Cardiac muscle cell (in vitro differentiated cells and primary cell): ENCODE measurements around the gene TSPAN5. TPM values are rescaled to one million over a fixed set of nuclear protein-coding genes. Genes with fewer than 3 reads are reported as not detected.
A peak's percentile ranks its signal among the peaks of the same experiment; 100 is the strongest.

ENCODE experiments used
- DNase-seq, 2 donors: peaks; one replicate each; pipeline versions ENCODE4 v3.0.0 to v3.0.0-alpha.2; 2010 to 2017; ENCODE audit warnings: low read depth in 1 of 2, low spot score in 1 of 2
- H3K27ac ChIP-seq: fragments of 200-600 bp; sonication (generic); 2 replicates; pipeline ENCODE4 v1.5.1; 2016
- H3K27me3 ChIP-seq: fragments of 200-600 bp; sonication (generic); 2 replicates; pipeline ENCODE4 v1.6.0; 2016; ENCODE audit warnings: control low read depth
- H3K36me3 ChIP-seq: fragments of 200-600 bp; sonication (generic); 2 replicates; pipeline ENCODE4 v1.5.1; 2016; ENCODE audit warnings: control low read depth
- H3K4me1 ChIP-seq: fragments of 200-600 bp; sonication (generic); 2 replicates; pipeline ENCODE4 v1.8.1; 2017; ENCODE audit warnings: low read depth, mild to moderate bottlenecking, mixed run types
- H3K4me3 ChIP-seq: fragments of 200-600 bp; sonication (generic); 2 replicates; pipeline ENCODE4 v1.5.1; 2016; ENCODE audit warnings: mild to moderate bottlenecking
- H3K9me3 ChIP-seq: fragments of 200-600 bp; sonication (generic); 2 replicates; pipeline ENCODE4 v1.5.1; 2017; ENCODE audit warnings: low read depth, mild to moderate bottlenecking, control low read depth
- CTCF ChIP-seq: IDR thresholded peaks from 2 replicates; pipeline ENCODE4 v1.5.1; 2012; ENCODE audit warnings: low read depth, mild to moderate bottlenecking, low read length
- polyA plus RNA-seq: library from polyadenylated mRNA; unstranded; fragments of >200 nt; fragmentation: Nextera tagmentation; extraction: Ambion mirVana; gene quantifications from 2 replicates; pipeline ENCODE4 v1.2.1, GENCODE V29; 2016
- total RNA-seq: library from RNA; depleted of rRNA; stranded (reverse); fragments of >200 nt; gene quantifications from 2 replicates; pipeline ENCODE4 v1.2.3, GENCODE V29; 2016

TSPAN5 gene
- total and polyA plus RNA-seq, 2 experiments from 2014 or later: 26.9 to 39.8 TPM

DNA sequence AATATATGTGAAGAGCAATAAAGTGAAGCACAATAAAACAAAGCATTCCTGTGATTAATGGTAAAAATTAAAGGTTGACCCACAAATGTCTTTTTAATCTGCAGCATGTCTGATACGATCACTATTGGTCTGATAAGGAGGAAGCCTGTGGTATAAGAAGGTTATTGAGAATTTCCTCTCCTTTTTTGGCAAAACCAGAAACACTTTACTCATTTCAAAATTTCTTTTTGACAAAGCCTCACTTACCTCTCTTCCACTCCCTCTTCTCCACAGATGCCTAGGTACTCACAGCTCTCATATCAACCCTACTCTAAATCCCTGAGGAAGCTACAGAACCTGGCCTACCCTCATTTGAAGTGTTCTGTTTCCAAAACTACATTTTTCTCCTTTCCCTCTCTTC is 56.1 kb downstream of the TSPAN5 start:
- Histone ChIP-seq H3K27me3 (no peaks in the 10 kb centered on the region), H3K4me1 (peaks cover 11% of the 10 kb centered on the region), H3K9me3 (no peaks in the 10 kb centered on the region), H3K4me3 (no peak overlapping the region), H3K27ac (no peak overlapping the region), H3K36me3 (no peaks in the 10 kb centered on the region)
- no peak for DNase-seq
- no peak for TF ChIP-seq CTCF

- no peak overlapping the region for H3K27ac ChIP-seq
- no peak for TF ChIP-seq CTCF
- H3K4me3 ChIP-seq: no peak overlapping the region
- peaks cover 11% of the 10 kb centered on the region for H3K4me1 ChIP-seq
- no peaks in the 10 kb centered on the region for H3K36me3 ChIP-seq
- H3K9me3 ChIP-seq: no peaks in the 10 kb centered on the region
- no peaks in the 10 kb centered on the region for H3K27me3 ChIP-seq
- DNase-seq: peak in 1 of 2 donors; percentile 35
Observed at GRCh38 chr4:98601708-98602107, 56.7 kb downstream of the TSPAN5 start.

GRCh38 chr4:98599617-98600205 is 58.7 kb downstream of the TSPAN5 start:
- no peaks in the 10 kb centered on the region for H3K9me3 ChIP-seq
- peaks cover 11% of the 10 kb centered on the region for H3K4me1 ChIP-seq
- H3K4me3 ChIP-seq: no peak overlapping the region
- no peak overlapping the region for H3K27ac ChIP-seq
- H3K36me3 ChIP-seq: no peaks in the 10 kb centered on the region
- DNase-seq: no peak
- no peaks in the 10 kb centered on the region for H3K27me3 ChIP-seq
- TF ChIP-seq CTCF: no peak

DNA sequence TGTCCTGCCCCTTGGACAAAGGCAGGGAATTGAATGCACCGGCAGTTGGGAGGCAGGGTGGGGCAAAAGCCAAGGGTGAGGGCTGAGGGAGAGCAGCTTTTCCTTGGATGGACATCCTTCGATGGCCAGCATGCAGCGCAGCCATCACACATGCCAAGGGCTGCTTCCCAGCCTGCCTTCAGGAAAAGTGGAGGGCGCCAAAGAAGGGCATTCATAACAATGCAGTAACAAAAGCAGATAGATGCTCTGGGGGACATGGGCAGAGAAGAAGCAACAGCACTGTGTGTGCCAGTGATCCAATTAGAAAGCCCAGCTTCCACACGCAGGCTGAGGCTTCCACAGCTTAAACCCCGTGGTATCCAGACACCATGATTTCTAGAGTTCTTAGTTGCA is 71.5 kb downstream of the TSPAN5 start:
- no peak for DNase-seq
- TF ChIP-seq CTCF: no peak
- H3K4me3 ChIP-seq: no peak overlapping the region
- peaks cover 7% of the 10 kb centered on the region for H3K4me1 ChIP-seq
- H3K36me3 ChIP-seq: no peaks in the 10 kb centered on the region
- no peaks in the 10 kb centered on the region for H3K9me3 ChIP-seq
- H3K27me3 ChIP-seq: no peaks in the 10 kb centered on the region
- no peak overlapping the region for H3K27ac ChIP-seq

DNA sequence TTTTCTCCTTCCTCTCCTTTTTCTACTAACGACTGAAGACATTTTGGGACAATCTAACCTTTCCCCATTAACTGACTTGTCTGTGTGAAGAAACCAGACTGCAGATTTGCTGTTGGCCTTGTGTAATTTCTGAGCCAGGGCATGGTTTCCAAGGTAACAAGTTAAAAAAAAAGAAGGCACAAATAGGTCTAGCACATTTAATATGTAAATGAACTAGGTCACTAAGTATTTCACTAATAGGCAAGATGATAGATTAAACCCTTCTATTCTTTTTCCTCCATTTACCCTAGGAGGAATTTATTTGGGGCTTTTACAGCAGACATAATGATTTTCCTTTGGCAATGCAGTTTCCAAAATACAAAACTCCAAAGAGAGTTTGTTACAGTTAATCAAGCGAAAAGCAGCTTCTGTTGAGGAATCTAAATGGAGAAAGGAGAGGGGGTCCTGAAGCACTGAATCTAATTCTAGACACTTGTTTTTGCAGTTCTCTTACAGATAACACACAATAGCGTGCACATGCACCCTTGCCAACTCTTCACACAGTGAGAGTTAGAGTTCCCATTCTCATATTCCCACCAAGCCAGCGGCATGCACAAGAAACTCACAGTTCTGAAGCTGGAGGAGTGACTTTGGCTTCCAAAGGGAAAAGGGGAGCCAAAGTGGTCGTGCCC is 72.0 kb downstream of the TSPAN5 start:
- Histone ChIP-seq H3K27ac (no peak overlapping the region), H3K9me3 (no peaks in the 10 kb centered on the region), H3K4me1 (peaks cover 7% of the 10 kb centered on the region)

More for the DNA sequence above, 72.0 kb downstream of the TSPAN5 start:
- H3K36me3 ChIP-seq: no peaks in the 10 kb centered on the region
- H3K27me3 ChIP-seq: no peaks in the 10 kb centered on the region
- peak in 1 of 2 donors; percentile 27 for DNase-seq
- no peak for TF ChIP-seq CTCF
- no peak overlapping the region for H3K4me3 ChIP-seq
